Mesenchymal stem cell (in vitro differentiated cells and primary cell): Measurements from ENCODE around the gene ALOX5AP.

ENCODE experiments used
- DNase-seq: peaks from one replicate; pipeline ENCODE4 v3.0.0-alpha.2; 2013
- H2AFZ ChIP-seq: one replicate; pipeline ENCODE4 v1.6.1; 2013; ENCODE audit warnings: low read depth, mild to moderate bottlenecking, control low read depth, inconsistent platforms, low read length, moderate library complexity
- H2AK5ac ChIP-seq: 2 replicates; pipeline ENCODE4 v1.6.1; 2013; ENCODE audit warnings: low read length, moderate library complexity, mild to moderate bottlenecking, inconsistent platforms; ENCODE audit not compliant: severe bottlenecking
- H2BK120ac ChIP-seq: one replicate; pipeline ENCODE4 v1.6.1; 2013; ENCODE audit warnings: low read depth, mild to moderate bottlenecking, inconsistent platforms, low read length, moderate library complexity
- H2BK12ac ChIP-seq, 2 experiments: one replicate each; pipeline ENCODE4 v1.6.1; 2013; ENCODE audit warnings: inconsistent platforms in 2 of 2, low read length in 2 of 2, mild to moderate bottlenecking in 2 of 2, moderate library complexity in 2 of 2, control low read depth in 1 of 2
- H2BK15ac ChIP-seq: one replicate; pipeline ENCODE4 v1.6.1; 2013; ENCODE audit warnings: mild to moderate bottlenecking, low read depth, inconsistent platforms; ENCODE audit not compliant: poor library complexity, severe bottlenecking
- H2BK5ac ChIP-seq: 2 replicates; pipeline ENCODE4 v1.6.1; 2013; ENCODE audit warnings: low read depth, mild to moderate bottlenecking, low read length, control low read depth, inconsistent platforms; ENCODE audit not compliant: poor library complexity, severe bottlenecking
- H3K14ac ChIP-seq, 2 experiments: one replicate each; pipeline ENCODE4 v1.6.1; 2013; ENCODE audit warnings: inconsistent platforms in 2 of 2, low read length in 2 of 2, control low read depth in 1 of 2, mild to moderate bottlenecking in 1 of 2, moderate library complexity in 1 of 2
- H3K18ac ChIP-seq, 2 experiments: one replicate each; pipeline ENCODE4 v1.6.1; 2013; ENCODE audit warnings: inconsistent platforms in 2 of 2, low read length in 2 of 2, control low read depth in 1 of 2, low read depth in 1 of 2, mild to moderate bottlenecking in 1 of 2
- H3K23ac ChIP-seq, 2 experiments: one replicate each; pipeline ENCODE4 v1.6.1; 2013; ENCODE audit warnings: inconsistent platforms in 2 of 2, low read length in 2 of 2, mild to moderate bottlenecking in 2 of 2, moderate library complexity in 2 of 2, control low read depth in 1 of 2
- H3K27ac ChIP-seq: 2 replicates; pipeline ENCODE4 v1.5.1; 2013; ENCODE audit warnings: mild to moderate bottlenecking, moderate library complexity, low read length, control low read depth, inconsistent platforms; ENCODE audit not compliant: poor library complexity, severe bottlenecking
- H3K27me3 ChIP-seq, 2 experiments: 2 replicates each; pipeline versions ENCODE4 v1.6.1 to v1.7.0; 2013; ENCODE audit warnings: low read length in 2 of 2, mild to moderate bottlenecking in 2 of 2, moderate library complexity in 2 of 2, control low read depth in 1 of 2, inconsistent platforms in 1 of 2; ENCODE audit not compliant: control insufficient read depth in 1 of 2, insufficient read depth in 1 of 2
- H3K36me3 ChIP-seq, 2 experiments: 2 replicates each; pipeline versions ENCODE4 v1.6.1 to v1.7.0; 2013; ENCODE audit warnings: low read length in 2 of 2, control low read depth in 1 of 2, inconsistent platforms in 1 of 2, low read depth in 1 of 2, mild to moderate bottlenecking in 1 of 2; ENCODE audit not compliant: insufficient read depth in 2 of 2, control insufficient read depth in 1 of 2
- H3K4ac ChIP-seq, 2 experiments: one replicate each; pipeline ENCODE4 v1.6.1; 2013; ENCODE audit warnings: inconsistent platforms in 2 of 2, low read length in 2 of 2, mild to moderate bottlenecking in 2 of 2, moderate library complexity in 2 of 2, control low read depth in 1 of 2, low read depth in 1 of 2
- H3K4me1 ChIP-seq: 2 replicates; pipeline ENCODE4 v1.6.1; 2013; ENCODE audit warnings: low read depth, low read length, control low read depth; ENCODE audit not compliant: control insufficient read depth, insufficient read depth
- H3K4me2 ChIP-seq: 2 replicates; pipeline ENCODE4 v1.6.1; 2013; ENCODE audit warnings: low read length, mild to moderate bottlenecking, inconsistent platforms; ENCODE audit not compliant: poor library complexity, severe bottlenecking
- H3K4me3 ChIP-seq, 2 experiments: 2 replicates each; pipeline versions ENCODE4 v1.5.1 to v1.7.0; 2013; ENCODE audit warnings: low read length in 2 of 2, mild to moderate bottlenecking in 2 of 2, control low read depth in 1 of 2, low read depth in 1 of 2; ENCODE audit not compliant: insufficient read depth in 1 of 2
- H3K79me1 ChIP-seq: replicated peaks from 2 replicates; pipeline ENCODE4 v1.6.1; 2013; ENCODE audit warnings: mild to moderate bottlenecking, control low read depth, low read length, inconsistent platforms; ENCODE audit not compliant: poor library complexity, severe bottlenecking
- H3K9ac ChIP-seq: 2 replicates; pipeline ENCODE4 v1.7.0; 2013; ENCODE audit warnings: mild to moderate bottlenecking, low read length, moderate library complexity
- H3K9me3 ChIP-seq: 2 replicates; pipeline ENCODE4 v1.7.0; 2013; ENCODE audit warnings: mild to moderate bottlenecking, low read length; ENCODE audit not compliant: control insufficient read depth
- H4K8ac ChIP-seq: one replicate; pipeline ENCODE4 v1.6.1; 2013; ENCODE audit warnings: inconsistent platforms, mild to moderate bottlenecking, low read length, moderate library complexity
- H4K91ac ChIP-seq: one replicate; pipeline ENCODE4 v1.6.1; 2013; ENCODE audit warnings: mild to moderate bottlenecking, low read length, inconsistent platforms
- WGBS: methylation state at CpG from one replicate; pipeline ENCODE4 v1.1.7; 2013; ENCODE audit warnings: mixed read lengths; 5-methylcytosine and 5-hydroxymethylcytosine counted together

The ALOX5AP gene

DNA sequence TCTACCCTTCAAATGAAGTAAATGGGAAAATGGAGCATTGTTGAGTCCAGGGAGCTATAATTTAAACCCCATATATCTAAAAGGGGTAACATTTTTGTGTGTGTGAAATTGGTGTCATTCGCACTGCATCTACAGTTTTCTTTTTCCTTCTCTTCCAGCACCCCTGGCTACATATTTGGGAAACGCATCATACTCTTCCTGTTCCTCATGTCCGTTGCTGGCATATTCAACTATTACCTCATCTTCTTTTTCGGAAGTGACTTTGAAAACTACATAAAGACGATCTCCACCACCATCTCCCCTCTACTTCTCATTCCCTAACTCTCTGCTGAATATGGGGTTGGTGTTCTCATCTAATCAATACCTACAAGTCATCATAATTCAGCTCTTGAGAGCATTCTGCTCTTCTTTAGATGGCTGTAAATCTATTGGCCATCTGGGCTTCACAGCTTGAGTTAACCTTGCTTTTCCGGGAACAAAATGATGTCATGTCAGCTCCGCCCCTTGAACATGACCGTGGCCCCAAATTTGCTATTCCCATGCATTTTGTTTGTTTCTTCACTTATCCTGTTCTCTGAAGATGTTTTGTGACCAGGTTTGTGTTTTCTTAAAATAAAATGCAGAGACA, 28.6 kb downstream of the ALOX5AP start:
- Histone ChIP-seq H3K23ac (no peak overlapping the region), H3K27ac (no peak overlapping the region), H2BK15ac (no peak overlapping the region), H3K36me3 (no peaks in the 10 kb centered on the region), H3K4me3 (no peak overlapping the region), H2BK12ac (no peak overlapping the region), H2BK5ac (no peak overlapping the region), H3K18ac (no peak overlapping the region), H3K14ac (no peak overlapping the region), H3K27me3 (peaks cover 0 to 7% of the 10 kb centered on the region in 2 experiments), H3K4ac (no peak overlapping the region), H3K4me2 (no peak overlapping the region), H3K4me1 (peaks cover 4% of the 10 kb centered on the region), H3K79me1 (no peaks in the 10 kb centered on the region), H2BK120ac (no peak overlapping the region), H4K8ac (no peak overlapping the region), H2AK5ac (no peak overlapping the region), H3K9ac (no peak overlapping the region), H4K91ac (no peak overlapping the region), H2AFZ (no peak overlapping the region), H3K9me3 (no peaks in the 10 kb centered on the region)
- no peak for DNase-seq
- 62% methylated on average over 8 of the region's 8 CpGs for WGBS

DNA sequence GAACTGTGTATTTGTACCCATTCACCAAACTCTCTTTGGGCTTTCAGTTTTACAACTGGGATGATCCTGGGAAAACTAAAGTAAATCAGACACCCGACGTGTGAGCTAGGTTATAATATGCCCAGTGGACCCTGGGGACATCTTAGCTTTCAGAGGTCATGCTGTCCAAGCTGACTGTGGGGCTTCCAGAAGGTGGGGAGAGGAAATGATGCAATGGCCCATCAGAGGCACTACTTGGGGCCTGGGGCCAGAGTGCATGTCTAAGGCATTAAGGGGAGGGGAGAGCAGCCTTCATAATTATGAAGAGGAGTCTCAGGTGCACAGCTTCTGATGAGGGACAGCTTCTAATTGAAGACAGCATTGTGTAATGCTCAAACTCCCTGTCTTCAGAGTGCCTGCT, 30.9 kb downstream of the ALOX5AP start:
- Histone ChIP-seq H3K4me2 (no peak overlapping the region), H3K23ac (no peak overlapping the region), H3K4ac (no peak overlapping the region), H3K4me1 (peaks cover 4% of the 10 kb centered on the region), H2BK12ac (no peak overlapping the region), H3K27me3 (no peaks in the 10 kb centered on the region), H2BK15ac (no peak overlapping the region), H2BK5ac (no peak overlapping the region), H3K14ac (no peak overlapping the region), H4K91ac (no peak overlapping the region), H3K18ac (no peak overlapping the region), H4K8ac (no peak overlapping the region), H2BK120ac (no peak overlapping the region), H2AFZ (no peak overlapping the region), H3K9me3 (no peaks in the 10 kb centered on the region), H3K4me3 (no peak overlapping the region), H3K9ac (no peak overlapping the region), H2AK5ac (no peak overlapping the region), H3K36me3 (no peaks in the 10 kb centered on the region), H3K79me1 (no peaks in the 10 kb centered on the region), H3K27ac (no peak overlapping the region)
- no peak for DNase-seq
- 46% methylated on average over 2 of the region's 2 CpGs for WGBS

DNA sequence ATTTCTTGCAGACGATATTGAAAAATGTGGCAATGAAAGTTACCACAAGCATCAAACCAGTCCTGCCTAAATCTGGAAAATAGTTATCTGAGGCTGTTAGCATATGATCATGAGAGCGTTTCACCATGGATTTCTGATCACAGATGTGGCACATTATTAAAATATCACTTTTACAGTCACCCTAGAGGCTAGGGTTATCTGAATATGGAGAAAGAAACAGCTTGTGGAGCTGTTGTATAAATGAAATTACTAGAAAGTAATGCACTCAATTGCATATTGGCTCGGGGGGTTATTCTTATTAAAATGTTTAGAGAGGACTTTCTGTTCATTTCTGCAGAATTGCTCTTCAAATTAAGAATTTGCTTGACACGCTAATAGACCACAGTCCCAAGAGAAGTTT, 35.6 kb downstream of the ALOX5AP start:
- Histone ChIP-seq H3K14ac (no peak overlapping the region), H2AFZ (no peak overlapping the region), H4K8ac (no peak overlapping the region), H3K4me1 (peaks cover 7% of the 10 kb centered on the region), H4K91ac (no peak overlapping the region), H2BK12ac (no peak overlapping the region), H2BK15ac (no peak overlapping the region), H3K36me3 (no peaks in the 10 kb centered on the region), H3K9ac (no peak overlapping the region), H3K18ac (no peak overlapping the region), H3K27me3 (peaks cover 0 to 2% of the 10 kb centered on the region in 2 experiments), H3K4ac (no peak overlapping the region), H3K27ac (no peak overlapping the region), H2BK5ac (no peak overlapping the region), H3K79me1 (no peaks in the 10 kb centered on the region), H2BK120ac (no peak overlapping the region), H2AK5ac (no peak overlapping the region), H3K4me2 (no peak overlapping the region), H3K9me3 (peaks cover 7% of the 10 kb centered on the region), H3K23ac (no peak overlapping the region), H3K4me3 (no peak overlapping the region)
- DNase-seq = no peak
- WGBS = 90% methylated on average over 3 of the region's 4 CpGs

DNA sequence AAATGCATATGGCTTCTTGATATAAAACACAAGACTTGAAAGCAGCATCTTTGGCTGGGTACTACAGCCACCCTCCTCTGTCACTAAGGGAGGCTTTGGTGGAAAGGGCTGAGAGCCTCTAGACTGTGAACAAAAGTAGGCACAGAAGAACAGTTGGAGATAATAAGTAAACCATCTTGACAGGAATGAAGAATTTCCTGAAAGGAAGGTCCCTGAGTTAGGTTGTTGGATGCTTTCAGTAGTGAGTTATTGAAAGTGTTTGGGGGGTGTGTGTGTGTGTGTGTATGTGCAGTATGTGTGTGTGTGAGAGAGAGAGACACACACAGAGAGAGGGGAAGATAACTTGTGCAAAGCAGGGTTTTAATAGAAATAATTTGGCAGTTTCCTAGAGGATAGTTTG, 38.2 kb downstream of the ALOX5AP start:
- no peak for DNase-seq
- Histone ChIP-seq H4K91ac (no peak overlapping the region), H2AFZ (no peak overlapping the region)

More for the DNA sequence above, 38.2 kb downstream of the ALOX5AP start:
- Histone ChIP-seq H3K9me3 (peaks cover 7% of the 10 kb centered on the region), H2BK120ac (no peak overlapping the region), H3K4ac (no peak overlapping the region), H3K27me3 (peaks cover 0 to 15% of the 10 kb centered on the region in 2 experiments), H4K8ac (no peak overlapping the region), H2BK5ac (no peak overlapping the region), H3K9ac (no peak overlapping the region), H2AK5ac (no peak overlapping the region), H3K4me1 (peaks cover 3% of the 10 kb centered on the region), H3K23ac (no peak overlapping the region), H3K4me2 (no peak overlapping the region), H2BK15ac (no peak overlapping the region), H3K4me3 (no peak overlapping the region), H3K36me3 (no peaks in the 10 kb centered on the region), H3K79me1 (no peaks in the 10 kb centered on the region), H3K27ac (no peak overlapping the region), H3K18ac (no peak overlapping the region), H3K14ac (no peak overlapping the region), H2BK12ac (no peak overlapping the region)
